HG02870 (cell line): ENCODE results near the gene MAK.
"Not testable (repeated sequence)": the region's sequence is repeated elsewhere in the genome, so short reads cannot be mapped to it uniquely, and the experiment has no call there.

ENCODE experiments used
- ATAC-seq: cut with Tn5 transposase; IDR thresholded peaks from one replicate; pipeline ENCODE4 v1.9.1; 2021; ENCODE audit warnings: mild to moderate bottlenecking, moderate library complexity; ENCODE audit not compliant: unreplicated experiment

Gene MAK, protein sequence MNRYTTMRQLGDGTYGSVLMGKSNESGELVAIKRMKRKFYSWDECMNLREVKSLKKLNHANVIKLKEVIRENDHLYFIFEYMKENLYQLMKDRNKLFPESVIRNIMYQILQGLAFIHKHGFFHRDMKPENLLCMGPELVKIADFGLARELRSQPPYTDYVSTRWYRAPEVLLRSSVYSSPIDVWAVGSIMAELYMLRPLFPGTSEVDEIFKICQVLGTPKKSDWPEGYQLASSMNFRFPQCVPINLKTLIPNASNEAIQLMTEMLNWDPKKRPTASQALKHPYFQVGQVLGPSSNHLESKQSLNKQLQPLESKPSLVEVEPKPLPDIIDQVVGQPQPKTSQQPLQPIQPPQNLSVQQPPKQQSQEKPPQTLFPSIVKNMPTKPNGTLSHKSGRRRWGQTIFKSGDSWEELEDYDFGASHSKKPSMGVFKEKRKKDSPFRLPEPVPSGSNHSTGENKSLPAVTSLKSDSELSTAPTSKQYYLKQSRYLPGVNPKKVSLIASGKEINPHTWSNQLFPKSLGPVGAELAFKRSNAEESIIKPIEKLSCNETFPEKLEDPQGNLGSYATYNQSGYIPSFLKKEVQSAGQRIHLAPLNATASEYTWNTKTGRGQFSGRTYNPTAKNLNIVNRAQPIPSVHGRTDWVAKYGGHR

DNA sequence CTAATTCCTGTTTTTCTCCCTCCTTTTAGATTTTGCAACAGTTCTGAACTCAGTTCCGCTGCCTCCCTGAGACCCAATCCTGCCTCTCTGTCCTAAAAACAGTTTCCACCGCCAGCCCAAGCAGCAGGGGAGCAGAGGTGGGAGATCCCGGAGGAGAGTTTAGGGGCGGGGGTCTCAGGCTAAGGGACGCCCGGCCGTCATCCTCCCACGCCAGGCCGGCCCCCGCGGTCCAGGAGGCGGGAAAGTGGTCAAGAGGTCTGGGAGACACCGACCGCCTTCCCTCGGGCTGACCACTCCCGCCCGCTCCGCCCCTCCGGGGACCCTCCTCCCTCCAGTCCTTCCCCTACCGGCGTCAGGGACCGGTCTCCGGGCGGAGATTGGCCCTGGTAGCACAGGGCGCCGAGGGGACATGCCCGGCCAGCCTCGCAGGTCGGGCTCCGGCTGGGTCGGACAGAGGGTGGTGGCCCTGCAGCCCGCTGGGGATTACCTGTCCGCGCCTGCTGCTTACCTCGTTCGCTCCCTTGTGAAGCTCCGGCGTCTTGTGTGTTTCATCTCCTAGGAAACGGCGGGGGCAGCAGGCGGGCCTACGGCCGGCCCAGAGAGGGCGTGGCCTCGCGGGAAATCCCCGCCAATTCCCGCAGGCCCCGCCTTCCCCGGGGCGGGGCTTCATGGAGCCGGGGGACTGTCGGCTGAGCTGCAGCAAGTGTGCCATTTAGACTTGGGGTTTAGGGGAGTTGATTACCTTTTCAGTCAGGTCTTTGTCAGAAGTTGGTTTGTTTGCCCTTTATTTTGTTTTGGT, at the start of gene MAK:
TSS of gene MAK (minus strand) at position 545 of the 799 bp plus-strand sequence. CDS start 7,891 bp downstream, outside the sequence.
- peak; percentile 78 for ATAC-seq

DNA sequence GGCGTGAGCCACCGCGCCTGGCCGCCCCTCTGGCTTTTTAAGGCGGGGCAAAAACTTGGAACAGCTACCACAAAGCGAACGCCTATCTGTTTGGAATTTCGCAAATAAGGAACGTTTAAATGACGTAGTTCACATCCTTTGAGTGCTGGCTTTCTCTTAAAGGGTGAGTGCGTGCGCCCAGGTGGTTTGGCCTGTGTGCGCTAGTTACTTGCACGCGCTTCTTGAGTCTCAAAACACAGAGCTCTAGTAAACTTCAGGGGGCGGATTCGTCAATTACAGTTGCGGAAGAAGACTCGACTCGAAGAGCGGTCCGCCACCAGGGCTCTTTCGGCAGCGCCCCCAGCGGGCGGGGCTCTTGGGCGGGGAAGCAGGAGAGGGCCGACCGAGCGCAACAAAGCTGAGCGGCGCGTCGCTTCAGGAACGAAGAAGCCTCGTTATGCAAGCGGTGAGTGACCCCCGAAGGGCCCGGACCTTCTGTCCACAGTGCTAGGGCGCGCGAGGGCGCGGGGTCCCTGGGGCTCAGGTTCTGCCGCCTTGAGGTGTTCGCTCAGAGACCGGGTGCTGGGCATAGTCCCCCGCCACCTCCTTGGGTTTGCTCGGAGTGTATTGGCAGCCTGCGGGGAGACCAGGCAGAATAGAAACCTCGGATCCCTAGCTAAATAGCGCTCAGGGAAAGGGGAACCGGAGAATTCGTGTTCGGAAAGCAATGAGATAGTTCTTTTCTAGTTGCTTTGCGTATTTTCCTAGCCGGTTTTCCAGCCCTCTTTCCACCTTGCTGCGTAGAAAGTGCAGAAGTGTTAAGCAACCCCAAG, 48.6 kb upstream of the MAK start, which contains the start of gene SYCP2L:
TSS of gene SYCP2L (plus strand) at position 362 of the 812 bp plus-strand sequence. CDS start at position 437, 75 bp downstream.
- ATAC-seq = peak; percentile 32

DNA sequence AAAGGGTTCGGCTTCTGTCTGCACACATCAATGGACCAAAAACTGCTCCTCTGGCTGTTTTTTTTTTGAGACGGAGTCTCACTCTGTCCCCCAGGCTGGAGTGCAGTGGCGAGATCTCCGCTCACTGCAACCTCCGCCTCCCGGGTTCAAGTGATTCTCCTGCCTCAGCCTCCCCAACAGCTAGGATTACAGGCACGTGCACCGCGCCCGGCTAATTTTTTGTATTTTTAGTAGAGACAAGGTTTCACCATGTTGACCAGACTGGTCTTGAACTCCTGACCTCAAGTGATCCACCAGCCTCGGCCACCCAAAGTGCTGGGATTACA, 48.0 kb upstream of the MAK start:
- ATAC-seq = not testable (repeated sequence)

DNA sequence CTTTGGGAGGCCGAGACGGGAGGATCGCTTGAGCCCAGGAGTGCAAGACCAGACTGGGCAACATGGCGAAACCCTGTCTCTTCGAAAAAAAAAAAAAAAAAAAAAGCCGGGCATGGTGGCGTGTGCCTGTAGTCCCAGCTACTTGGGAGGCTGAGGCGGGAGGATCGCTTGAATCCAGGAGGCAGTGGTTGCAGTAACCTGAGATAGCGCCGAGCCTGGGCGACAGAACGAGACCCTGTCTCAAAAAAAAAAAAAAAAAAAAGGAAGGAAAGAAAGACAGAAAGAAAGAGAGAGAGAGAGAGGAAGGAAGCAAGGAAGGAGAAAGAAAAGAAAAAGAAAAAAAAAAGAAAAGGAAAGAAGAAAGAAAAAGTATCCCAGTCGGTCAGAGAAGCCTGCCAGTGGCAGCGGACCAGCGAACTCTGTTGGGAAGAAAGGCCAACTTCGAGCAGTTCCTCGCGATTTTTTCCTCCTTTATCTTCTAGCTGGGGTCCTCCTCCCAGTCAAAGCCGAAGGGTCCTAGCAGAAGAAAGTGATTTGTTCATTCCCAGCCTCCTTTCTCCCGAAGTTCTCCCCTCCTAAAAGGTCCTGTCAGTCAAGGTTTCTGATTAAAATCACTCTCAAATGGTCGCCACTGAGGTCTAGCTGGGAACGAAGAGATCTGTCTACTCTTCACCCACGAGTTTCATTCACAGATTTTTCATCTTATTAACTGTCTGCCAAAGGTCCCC, 46.1 kb upstream of the MAK start:
- no peak for ATAC-seq

DNA sequence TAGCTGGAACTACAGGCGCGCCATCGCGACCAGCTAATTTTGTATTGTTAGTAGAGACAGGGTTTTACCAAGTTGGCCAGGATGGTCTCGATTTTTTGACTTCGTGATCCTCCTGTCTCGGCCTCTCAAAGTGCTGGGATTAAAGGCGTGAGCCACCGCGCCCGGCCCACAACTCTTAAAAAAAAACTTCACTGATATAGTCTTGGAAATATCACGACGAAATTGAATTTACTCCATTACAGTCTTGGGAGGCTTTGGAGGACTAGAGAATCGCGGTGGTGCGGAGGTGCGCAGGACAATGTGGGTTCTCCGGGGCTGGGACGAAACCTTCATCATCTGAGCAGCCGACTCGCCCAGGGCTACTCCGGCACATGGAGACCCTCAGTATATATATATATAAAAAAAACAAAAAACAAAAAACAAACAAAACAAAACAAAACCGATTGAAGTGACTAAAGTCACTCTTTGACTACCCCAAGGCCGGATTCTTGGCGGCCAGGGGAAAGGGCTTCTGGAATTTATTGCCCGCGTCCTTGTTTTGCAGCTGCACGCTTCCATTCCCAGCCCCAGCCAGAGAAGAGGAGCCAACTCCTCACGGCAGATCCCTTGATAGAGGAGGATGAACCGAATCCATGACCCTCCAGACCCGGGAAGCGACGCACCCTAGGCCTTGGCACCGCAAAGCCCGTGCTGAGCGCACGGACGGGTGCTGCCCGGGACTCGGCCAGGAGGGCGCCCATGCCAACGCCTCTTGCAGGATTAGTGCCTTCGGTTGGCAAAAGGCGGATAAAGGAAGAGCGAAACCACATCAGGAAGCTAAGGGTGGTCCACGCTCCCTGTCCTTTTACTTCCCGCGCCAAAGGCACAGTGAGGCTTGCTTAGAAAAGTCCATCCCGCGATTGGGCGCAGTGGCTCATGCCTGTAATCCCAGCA, 45.2 kb upstream of the MAK start:
- no peak for ATAC-seq

DNA sequence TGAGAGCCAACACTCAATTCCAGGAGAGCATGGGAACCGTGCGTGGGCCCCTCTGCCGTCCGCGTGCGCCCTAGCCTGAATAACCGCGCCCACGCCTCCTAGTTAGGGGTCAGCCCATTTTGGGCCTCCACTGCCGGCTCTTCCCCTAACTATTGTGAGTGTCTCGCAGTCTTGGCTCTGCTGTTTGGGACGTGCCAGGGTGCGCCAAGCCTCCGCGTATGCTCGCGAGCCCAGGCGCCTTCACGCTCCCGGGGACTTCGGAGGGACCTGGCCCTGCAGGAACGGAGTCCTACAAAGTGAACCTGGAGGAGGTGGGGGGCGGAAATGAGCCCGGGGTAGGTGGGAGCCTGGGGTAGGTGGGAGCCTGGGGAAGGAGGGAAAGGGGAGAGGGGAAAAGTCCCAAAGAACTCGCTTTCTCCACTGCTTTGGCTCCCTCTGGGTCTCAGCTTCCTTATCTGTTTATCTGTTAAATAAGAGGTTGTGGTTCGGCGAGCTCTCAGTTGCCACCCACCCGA, 44.4 kb upstream of the MAK start:
- no peak for ATAC-seq

DNA sequence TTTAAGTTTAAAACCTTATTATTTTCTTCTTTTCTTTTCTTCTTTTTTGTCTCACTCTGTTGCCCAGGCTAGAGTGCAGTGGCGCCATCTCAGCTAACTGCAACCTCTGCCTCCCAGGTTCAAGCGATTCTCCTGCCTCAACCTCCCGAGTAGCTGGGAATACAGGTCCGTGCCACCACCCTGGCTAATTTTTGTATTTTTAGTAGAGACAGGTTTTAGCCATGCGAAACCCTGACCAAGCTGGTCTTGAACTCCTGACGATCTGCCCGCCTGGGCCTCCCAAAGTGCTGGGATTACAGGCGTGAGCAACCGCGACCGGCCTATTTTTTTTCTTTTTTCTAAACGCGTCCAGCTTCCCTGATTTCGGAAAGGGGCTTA, 43.9 kb upstream of the MAK start:
- not testable (repeated sequence) for ATAC-seq

DNA sequence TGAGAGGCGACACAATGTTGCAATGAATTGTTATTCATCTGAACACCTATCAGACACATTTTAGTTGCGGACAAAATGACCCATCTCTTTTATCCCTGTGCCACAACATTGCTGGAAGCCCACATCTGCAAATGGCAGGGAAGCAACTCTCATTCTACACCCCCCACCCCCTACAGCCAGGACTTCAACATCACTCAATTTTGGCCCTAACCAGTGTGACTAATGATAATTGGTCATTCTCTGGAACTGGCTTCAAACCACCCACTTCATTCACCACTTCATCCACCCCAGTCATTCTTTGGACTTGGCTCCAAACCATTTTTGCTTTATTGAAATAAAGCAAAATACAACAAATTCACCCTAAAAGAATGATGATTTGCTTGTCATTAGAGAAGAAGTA, 42.0 kb upstream of the MAK start:
- no peak for ATAC-seq

DNA sequence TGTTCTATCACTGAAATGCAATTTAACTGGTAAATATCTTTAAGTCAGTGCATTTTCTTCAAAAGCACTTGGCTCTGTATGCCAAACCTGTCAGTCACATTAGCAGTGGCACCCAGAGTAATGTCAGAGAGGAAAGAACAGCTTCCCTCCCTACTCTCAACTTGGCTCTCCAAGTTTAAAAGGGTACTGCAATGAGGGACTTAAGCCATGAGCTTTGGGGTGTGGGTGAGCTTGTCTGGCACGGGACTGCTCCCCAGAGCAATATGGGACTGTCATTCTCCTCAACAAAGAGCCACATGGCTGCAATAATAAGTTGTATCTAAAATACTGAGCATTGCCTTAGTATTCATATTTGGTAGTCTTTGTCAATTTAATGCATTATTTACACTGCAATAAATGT, 39.5 kb upstream of the MAK start:
- no peak for ATAC-seq

DNA sequence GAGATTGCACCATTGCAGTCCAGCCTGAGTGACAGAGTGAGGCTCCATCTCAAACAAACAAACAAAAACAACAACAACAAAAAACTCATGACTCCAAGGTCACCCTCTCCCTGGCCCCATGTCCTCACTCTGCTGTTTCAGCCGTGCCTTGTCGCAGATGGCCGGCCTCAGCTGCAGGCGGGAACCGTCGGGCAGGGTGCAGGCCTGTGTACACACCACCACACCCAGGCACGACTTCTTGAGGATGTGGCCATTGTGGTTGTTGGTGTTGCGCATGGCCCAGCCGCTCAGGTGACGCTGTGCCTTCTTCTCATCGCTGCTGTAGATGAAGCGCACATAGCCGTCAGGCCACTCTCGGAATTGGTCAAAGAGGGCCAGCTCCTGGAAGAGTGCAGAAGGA, 38.7 kb upstream of the MAK start:
- ATAC-seq = no peak

DNA sequence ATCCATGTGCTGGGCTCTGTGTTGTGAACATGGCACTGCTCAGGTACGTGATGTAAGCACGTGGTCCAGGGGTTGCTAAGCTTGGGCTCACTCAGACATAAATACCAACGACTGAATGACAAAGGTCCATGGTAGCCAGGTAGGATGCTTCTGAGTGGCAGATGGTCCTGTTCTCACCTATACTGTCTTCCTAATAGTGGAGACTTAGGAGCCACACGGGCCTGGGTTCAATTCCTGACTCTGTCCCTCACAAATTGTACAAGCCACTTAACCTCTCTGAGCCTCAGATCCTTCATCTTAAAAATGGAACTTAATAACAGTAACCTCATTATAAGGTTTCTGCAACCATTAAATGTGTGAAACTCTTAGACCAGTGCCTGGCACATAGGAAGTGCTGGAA, 36.7 kb upstream of the MAK start:
- no peak for ATAC-seq

DNA sequence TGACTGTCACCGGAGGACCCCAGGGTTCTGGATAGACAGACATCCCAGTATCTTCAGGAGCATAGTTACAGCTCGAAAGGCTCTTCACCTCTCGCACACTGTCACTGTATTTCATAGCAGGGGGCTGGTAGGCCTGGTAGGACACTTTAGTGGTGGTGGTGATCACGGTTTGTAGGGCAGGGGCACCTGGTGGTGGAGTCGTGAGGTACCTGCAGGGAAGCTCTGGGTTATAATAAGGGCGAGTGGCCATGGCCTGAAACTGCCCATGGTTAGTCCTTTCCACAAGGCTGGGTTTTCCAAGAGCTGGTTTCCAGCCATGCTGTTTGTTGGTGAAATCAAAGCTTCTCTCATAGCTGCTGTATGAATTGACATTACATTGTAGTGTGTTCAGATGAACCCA, 35.9 kb upstream of the MAK start:
- no peak for ATAC-seq

DNA sequence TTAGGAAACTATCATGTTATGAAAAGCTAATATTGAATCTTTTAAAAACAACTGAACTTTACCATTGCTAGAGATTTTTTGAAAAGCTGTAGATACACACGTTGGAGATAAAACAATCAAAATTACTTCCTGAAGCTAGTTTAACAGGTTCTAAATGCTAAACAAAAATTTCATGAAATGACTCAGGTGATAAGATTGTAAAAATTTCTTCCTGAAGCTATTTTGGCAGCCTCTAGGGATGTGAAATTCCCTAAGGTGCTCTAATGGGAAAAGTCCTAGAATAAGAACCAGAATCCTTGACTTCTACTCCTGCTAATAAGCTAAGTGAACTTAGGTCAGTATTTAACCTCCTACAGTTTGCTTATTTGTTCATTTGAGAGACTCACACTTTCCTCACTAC, 35.0 kb upstream of the MAK start:
- ATAC-seq = no peak

DNA sequence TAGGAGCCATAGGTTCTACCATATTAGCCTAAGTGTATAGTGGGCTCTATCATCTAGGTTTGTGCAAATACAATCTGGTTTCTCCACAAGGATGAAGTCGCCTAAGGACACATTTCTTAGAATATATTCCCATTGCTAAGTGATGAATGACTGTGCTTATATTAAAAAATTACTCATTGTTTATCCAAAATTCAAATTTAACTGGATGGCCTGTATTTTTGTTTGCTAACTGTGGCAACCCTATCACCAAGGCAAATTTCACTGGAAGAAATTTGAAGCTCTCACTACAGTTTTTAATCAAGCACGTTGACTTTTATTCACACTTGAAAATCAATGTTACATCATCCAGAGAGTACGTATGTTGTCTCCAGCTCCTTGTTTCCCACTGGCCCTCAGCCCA, 29.6 kb upstream of the MAK start:
- ATAC-seq = no peak

DNA sequence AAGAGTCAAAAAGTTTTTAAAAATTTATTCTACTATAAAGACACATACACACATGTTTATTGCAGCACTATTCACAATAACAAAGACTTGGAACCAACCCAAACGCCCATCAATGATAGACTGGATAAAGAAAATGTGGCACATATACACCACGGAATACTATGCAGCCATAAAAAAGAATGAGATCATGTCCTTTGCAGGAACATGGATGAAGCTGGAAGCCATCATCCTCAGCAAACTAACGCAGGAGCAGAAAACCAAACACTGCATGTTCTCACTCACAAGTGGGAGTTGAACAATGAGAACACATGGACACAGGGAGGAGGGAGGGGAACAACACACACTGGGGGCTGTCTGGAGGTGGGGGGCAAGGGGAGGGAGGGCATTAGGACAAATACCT, 28.4 kb upstream of the MAK start:
- ATAC-seq = not testable (repeated sequence)

DNA sequence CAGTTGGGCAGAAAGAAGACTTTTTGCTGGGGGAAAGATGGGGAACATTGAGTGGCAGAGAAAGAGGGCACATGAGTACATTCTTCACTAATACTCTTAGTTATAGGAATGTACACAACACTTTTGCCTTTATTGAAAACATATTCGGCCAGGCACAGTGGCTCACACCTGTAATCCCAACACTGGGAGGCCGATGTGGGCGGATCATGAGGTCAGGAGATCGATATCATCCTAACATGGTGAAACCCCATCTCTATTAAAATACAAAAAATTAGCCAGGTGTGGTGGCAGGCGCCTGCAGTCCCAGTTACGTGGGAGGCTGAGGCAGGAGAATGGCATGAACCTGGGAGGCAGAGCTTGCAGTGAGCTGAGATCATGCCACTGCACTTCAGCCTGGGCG, 24.7 kb upstream of the MAK start:
- not testable (repeated sequence) for ATAC-seq

DNA sequence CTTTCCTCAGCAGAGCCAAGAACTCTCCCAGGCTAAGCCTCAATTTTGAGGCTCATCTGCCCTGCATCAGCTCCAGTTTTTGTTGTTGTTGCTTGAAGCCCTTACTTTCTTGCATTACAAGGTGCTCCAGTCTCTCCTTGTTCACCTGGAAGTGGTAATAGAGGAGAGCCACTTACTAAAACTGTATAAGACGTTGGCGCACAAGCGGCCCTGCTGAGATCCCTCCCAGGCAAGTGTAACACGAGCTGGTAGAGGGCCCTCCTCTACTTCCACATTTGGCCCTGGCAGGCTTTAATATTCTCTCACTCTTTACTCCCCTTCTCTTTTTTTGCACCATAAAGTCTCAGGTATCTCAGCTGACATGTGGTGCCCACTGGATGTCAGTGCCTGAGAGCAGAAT, 24.0 kb upstream of the MAK start:
- ATAC-seq = no peak

DNA sequence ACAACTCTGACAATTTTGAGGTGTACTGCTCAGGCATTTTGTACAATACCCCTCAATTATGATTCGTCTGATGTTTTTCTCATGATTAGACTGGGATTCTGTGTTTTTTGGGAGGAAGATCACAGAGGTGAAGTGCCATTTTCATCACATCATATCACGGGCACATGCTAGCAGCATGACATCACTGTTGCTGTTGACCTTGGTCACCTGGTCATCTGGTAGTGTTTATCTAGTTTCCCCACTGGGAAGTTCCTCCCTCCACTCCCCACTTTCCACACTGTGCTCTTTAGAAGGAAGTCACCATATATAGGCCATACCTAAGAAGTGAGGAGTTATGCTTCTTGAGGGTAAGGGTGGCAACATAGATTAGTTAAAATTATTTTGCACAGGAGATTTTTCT, 22.7 kb upstream of the MAK start:
- ATAC-seq = no peak

DNA sequence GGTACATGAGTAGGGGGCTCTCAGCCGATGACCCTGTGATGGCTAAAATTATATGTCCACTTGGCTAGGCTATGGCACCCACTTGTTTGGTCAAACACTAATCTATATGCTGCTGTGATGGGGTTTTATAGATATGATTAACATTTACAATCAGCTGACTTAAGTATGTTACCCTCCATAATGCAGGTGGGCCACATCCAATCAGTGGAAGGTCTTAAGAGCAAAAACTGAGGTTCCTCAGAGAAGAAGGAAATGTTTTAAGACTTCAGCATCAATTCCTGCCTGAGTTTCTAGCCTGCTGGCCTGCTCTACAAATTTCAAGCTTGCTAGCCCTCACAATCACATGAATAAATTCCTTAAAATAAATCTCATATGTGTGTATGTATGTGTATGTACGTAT, 18.9 kb upstream of the MAK start:
- no peak for ATAC-seq
